GM19099 (cell line): ENCODE results near the gene THRB.

ENCODE experiments used
- POLR2A ChIP-seq: IDR thresholded peaks from 3 replicates; pipeline ENCODE4 v1.6.1; 2011; ENCODE audit warnings: low read depth; ENCODE audit not compliant: insufficient read length; ENCODE audit errors: extremely low read depth

The THRB gene

DNA sequence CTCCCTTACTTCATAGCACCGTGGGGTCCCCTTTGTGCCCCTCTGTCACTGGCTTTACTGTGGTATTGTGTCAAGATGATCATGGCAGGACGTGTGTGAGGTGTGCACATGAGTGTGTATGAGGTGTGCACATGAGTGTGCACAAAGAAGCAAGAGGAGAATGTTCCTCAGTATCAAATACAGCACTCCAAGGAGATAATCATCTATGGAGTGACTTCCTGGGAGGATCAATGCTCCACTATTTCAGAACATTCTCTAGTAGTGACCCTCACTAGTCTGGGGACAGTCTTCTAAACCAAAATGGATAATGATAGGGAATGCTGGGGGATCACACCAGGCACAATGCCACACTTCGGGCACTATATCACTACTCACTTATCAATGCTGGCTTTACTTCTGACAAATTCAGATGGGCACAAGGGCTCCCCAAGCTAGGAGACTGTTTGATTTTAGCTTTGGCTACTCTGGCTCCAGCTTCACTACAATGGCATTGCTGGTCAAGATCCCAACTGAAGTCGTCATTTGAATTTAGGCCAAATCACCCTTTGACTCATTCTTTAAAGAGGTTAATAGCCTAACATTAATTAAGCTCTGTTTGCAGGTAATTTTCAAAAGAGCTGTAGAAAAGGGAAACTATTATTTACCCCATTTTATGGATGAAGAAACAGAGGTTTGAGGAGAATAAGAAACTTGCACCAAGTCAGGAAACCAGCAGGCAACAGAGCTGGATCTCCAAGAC is 124.1 kb downstream of the THRB start:
- no peak for TF ChIP-seq POLR2A

DNA sequence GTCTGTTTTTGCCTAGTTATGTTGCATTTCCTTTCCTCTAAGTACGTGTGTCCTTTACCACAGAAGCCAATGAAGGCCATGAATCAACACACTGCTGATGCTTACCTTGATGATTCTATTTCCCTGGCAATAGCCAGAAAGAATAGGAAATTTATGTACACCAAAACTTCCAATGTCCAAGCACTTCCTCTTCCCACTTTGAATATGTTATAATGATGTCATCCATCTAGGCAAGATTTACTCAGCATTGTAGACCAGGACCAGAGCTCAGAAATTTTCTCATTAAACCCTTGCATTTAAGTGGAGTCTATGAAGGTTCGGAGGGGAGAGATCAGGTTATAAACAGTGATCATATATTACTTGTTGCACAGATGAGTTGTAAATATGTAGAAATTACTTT is 126.0 kb downstream of the THRB start:
- no peak for TF ChIP-seq POLR2A

DNA sequence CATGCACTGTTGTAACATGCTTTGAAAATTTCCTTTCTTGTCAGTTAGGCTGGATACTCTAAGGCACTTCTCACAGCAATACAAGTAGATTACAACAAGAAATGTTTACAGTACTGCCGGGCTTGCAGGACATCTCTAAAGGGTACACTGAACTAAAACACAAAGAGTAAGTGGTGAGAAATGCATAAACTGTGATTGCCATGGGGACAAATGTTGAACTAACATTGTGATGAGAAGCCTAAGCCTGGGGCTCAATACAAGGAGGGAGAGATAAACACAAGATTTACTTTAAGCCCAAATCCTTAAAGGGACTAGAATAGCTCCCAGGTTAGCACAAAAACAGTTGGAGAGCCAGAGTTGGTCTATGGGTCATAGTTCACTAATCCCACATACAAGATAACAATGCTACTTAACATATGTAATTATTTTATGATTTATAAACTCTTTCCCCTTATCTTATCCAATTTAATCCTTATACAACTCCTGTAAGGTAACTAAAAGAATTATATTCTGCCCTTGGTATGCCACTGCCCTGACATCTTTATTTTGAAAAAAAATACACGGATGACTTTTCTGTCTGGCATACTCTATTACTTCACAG is 126.9 kb downstream of the THRB start:
- no peak for TF ChIP-seq POLR2A

DNA sequence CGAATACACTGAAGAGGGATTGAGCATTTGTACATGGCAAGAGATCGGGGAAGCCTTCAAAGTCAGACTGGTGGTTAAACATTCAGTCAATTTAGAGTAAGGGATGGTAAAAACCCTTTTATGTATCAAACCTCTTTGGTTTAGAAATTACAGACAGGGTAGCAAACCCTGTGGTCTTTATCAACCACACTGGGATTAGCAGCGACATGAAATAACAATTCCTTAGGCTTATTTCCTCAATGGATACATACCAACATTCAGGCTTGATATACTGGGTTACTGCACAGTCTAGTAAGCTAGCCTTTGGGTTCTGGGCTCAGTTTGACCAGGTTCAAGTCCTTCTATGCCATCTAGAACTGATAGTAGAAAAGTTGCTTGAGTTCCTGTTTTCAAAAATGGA is 127.4 kb downstream of the THRB start:
- TF ChIP-seq POLR2A, result no peak

DNA sequence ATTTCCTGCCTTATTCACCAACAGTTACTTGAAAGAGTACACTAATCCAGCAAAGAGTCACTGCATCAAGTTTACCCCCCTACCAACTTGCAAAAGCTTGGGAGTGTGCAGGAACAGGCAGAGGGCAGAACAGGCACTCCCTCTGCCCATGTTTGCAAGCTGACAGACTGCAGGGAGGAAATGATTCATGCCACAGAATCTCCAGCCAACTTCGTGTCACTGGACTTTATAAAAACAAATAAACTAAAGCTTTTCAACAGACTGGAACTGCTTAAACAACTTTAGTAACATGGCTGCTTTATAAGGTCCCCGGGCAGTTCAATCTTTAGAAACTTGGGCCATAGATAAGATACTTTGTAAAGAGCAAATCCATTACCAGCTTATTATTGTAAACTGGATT is 129.5 kb downstream of the THRB start:
- no peak for TF ChIP-seq POLR2A

DNA sequence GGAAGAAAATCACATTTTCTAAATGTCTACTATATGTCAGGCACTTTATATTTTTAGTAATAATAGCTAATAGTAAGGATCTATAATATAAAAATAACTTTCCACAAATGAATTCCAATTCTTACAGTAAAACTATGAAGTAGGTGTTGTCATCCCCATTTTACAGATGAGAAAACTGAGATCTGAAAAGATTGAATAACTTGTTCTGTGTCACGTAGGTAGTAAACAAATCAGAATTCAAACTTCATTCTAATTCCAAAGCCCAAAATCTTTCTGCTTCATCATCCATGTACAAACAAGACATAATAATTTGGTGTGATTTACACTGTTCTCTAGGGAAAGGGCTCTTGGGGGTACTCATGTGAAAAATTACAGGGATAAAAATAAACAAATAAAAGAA is 130.3 kb downstream of the THRB start:
- TF ChIP-seq POLR2A, result no peak

DNA sequence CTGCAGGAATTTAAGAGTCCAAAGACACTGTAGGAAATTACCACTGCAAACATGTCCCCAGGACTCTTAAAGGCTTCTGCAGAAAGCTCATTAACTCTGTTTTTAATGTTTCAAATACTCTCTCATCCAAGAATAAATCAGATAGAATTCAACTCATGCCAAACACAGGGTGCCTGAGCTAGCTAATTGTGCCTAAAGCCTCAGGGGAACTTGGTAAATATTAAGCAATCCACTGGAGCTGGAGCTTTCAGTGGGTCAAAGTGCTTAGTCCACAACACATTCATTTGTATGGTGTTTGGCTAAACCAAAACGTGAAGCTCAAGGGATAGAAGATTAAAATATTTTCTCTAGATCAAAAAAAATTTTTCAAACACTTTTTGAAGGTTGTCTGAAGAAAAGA is 131.4 kb downstream of the THRB start:
- TF ChIP-seq POLR2A, result no peak

DNA sequence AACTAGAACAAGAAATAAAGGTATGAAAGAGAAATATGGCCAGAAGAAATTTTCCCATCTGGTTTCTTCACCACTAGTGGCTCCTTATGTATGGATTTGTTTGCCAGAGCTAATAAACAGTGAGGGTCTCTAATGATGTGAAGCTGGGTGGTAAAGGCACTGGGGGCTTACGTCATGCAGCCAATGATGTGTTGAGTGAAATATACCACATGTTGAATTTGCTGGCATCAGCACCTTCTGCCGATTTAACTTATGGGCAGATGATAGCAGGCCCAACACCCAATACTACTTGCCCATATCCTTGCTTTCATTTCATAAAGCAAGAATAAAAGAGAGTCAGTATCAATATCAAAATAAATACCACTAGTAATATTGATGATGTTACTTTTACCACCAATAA is 133.0 kb downstream of the THRB start:
- TF ChIP-seq POLR2A, result no peak

DNA sequence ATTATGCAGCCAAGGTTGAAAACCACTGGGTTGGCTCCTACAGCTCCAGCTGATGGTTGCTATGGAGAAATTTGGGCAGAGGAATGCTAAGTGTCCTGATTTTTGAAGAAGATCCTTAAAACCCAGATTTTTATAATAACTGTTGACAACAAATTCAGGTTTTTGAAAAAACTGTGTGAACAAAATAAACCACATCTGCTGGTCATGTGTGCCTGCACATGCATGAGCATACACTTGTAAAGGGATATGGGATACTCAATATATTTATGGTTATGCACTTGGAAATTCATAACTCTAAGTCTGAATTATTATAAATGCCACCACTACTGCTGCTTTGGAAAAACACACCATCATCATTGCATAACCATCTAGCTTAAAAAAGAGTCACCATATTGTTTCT is 133.7 kb downstream of the THRB start:
- TF ChIP-seq POLR2A, result no peak

DNA sequence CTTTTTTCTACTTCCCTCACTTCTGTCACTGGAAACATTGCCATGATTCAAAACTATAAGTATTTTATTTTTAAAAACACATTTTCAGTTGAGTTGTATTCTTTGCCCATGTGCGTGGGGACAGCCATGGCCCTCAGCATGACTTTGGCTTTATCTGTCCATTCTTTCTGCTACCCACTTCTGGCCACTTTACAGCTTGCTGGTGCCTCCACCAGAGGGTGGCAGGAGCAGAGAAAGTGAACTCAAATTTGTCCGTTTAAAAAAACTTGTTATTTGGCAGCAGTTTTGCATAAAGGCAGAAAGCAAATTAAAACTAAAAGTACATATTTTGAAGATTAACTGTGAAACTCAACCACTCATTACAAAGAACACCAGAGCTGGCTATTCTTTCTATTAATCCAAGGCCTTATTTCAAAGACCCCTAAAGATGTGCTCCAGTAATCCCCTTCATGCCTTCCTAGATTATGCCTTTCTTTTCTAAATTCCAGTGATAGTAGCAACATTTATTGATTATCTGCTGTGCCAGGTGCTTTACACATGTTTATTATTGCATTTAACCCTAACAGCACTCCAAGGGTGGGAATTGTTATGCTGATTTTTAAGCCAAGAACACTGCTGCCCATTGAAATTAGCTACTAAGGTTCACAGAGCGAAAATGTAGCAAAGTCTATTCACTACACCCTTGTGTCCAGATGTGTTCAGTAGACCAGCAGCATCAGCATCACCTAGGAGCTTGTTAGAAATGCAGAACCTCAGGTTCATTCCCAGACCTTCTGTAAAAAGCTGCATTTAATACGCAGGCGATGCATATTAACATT is 134.8 kb downstream of the THRB start:
- TF ChIP-seq POLR2A, result no peak

DNA sequence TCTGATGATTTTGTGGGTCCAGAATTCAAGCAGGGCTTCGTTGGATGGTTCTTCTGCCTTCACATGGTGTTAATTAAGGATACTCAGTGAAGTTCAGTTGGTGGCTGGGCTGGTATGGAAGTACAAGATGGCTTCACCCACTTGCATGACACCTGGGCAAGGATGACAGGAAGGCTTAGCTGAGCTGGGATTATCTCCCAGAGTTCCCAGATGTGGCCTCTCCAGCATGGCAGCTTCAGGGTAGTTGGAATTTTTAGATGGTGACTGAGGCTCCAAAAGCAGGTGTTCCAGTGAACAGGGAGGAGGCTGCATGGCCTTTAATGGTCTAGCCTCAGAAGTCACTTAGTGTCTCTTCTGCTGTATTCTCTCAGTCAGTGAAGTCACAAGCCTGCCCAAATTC is 135.5 kb downstream of the THRB start:
- TF ChIP-seq POLR2A, result no peak

DNA sequence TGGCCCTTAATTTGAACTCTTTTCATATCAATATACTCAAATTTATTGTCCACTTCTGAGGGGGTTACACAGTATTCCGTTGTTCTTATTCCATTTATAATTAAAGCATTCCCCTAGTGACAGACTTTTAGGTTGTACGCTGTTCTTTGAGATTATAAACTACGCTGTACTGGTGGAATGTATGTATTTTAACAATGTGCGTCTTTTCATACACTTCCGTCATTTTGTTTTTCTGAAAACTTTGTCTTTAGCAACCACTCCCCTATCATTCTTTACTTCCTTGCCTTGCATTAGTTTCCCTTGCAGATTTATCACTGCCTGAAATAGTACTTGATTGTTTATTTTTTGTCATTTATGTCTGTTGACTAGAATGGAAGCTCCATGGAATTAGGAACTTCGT is 137.0 kb downstream of the THRB start:
- TF ChIP-seq POLR2A, result no peak

DNA sequence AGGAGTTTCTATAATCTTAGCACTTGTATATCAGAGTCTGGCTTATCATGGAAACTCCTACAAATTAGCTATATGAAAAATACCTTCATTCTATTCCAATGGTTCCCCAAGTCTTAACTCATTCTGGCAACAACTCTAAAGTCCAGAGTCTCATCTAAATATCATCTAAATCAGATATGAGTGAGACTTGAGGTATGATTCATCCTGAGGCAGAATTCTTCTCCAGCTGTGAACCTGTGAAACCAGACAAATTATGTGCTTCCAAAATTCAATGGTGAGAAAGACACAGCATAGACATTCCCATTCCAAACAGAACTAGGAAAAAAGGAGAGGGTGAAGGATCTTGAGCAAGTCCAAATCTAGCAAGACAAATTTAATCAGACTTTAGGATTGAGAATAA is 138.8 kb downstream of the THRB start:
- no peak for TF ChIP-seq POLR2A

DNA sequence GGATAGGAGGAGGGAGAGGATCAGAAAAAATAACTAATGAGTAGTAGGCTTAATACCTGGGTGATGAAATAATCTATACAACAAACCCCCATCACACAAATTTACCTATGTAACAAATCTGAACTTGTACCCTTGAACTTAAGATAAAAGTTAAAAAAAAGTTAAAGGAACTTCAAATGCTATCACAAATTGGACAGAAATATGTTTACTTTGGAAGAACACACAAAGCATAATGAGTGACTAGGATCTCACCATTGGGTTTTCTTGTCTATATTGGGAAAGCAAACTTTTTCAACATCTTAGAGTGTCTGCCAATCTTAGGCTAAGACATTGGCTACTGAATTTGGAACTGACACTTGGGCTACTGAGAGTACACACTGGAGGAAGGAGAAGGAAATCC is 140.4 kb downstream of the THRB start:
- no peak for TF ChIP-seq POLR2A

DNA sequence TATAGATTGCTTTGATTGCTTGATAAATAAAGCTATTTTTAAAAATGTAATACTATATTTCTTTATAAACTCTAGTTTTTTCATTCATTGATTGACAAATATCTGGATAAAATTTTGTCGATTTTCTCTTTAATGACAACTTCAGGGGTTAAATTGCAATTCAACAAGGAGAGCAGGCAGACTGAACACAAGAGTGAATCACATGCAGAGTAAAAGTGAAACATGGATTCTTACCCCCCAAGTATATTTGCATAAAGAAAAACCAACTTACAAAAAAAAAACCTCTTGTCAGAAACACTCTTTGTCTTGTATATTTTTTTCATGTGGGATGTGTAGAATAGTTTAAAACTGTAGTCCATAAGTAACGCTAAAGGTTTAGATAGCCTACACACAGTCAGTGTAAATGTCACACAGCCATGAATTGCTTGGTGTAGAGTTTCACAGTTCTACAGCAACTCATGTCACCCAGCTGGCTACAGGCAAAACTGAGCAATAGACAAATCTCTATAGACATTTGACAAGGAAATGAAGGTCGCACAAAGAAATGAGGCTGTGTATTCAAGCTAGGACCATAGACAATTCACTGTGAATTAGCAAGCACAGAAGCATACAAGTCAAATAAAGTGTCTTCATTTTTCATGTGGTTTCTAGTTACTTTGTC is 141.6 kb downstream of the THRB start:
- no peak for TF ChIP-seq POLR2A
